HEK293 (cell line): ENCODE data around the gene MTFR1L.
A peak's percentile ranks its signal among the peaks of the same experiment; 100 is the strongest.

Experiments
- CTCF ChIA-PET: fragments of 350-600 bp; formaldehyde crosslinking; extraction: SDS; loops from one replicate; lab custom pipeline; 2021; ENCODE audit warnings: antibody characterized with exemption; lab: Yijun Ruan, JAX
- POLR2A ChIA-PET: fragments of 300-600 bp; formaldehyde crosslinking; extraction: SDS; loops from one replicate; lab custom pipeline; 2020; ENCODE audit warnings: antibody characterized with exemption, inconsistent platforms; lab: Yijun Ruan, JAX
- H3K27ac ChIP-seq: fragments of 200-500 bp; sonication (Bioruptor generic); 2 replicates; pipeline ENCODE4 v1.5.1; 2014; ENCODE audit warnings: low read depth, low read length, control low read depth, inconsistent platforms; ENCODE audit errors: extremely low read depth
- H3K36me3 ChIP-seq, 2 experiments: fragments of 200-500 bp in 1 of 2; sonication (Bioruptor generic) in 1 of 2; 1 replicate in 1 of 2; 2 replicates in 1 of 2; pipeline ENCODE4 v1.5.1; 2014 to 2017; ENCODE audit warnings: inconsistent platforms in 2 of 2, low read length in 2 of 2; ENCODE audit not compliant: control insufficient read depth in 2 of 2, insufficient read depth in 1 of 2
- H3K4me1 ChIP-seq: fragments of 200-500 bp; sonication (Bioruptor generic); 2 replicates; pipeline ENCODE4 v1.5.1; 2014; ENCODE audit warnings: mild to moderate bottlenecking, low read length, inconsistent platforms; ENCODE audit not compliant: control insufficient read depth, insufficient read depth
- H3K4me3 ChIP-seq: 2 replicates; pipeline ENCODE4 v1.5.1; 2011; ENCODE audit warnings: low read depth, mild to moderate bottlenecking, control low read depth, low read length, moderate library complexity
- H3K9me3 ChIP-seq: fragments of 200-500 bp; sonication (Bioruptor generic); 2 replicates; pipeline ENCODE4 v1.5.1; 2014; ENCODE audit warnings: low read depth, low read length, inconsistent platforms; ENCODE audit not compliant: control insufficient read depth, insufficient read depth
- KLF9 ChIP-seq: fragments of 450-650 bp; formaldehyde crosslinking; IDR thresholded peaks from 2 replicates; pipeline ENCODE4 v1.5.1; 2016; ENCODE audit warnings: missing biosample characterization, missing genetic modification characterization, low read depth
- OSR2 ChIP-seq: fragments of 450-650 bp; formaldehyde crosslinking; IDR thresholded peaks from 2 replicates; pipeline ENCODE4 v1.5.1; 2016; ENCODE audit warnings: missing biosample characterization, missing genetic modification characterization
- SETDB1 ChIP-seq: IDR thresholded peaks from one replicate; pipeline ENCODE4 v1.6.1; 2017; ENCODE audit warnings: mild to moderate bottlenecking, low read length, moderate library complexity, mixed read lengths; ENCODE audit not compliant: insufficient read length
- ZNF132 ChIP-seq: fragments of 450-650 bp; formaldehyde crosslinking; IDR thresholded peaks from 2 replicates; pipeline ENCODE4 v1.5.1; 2017; ENCODE audit warnings: missing biosample characterization, missing genetic modification characterization, borderline replicate concordance
- ZNF175 ChIP-seq: fragments of 450-650 bp; formaldehyde crosslinking; IDR thresholded peaks from 2 replicates; pipeline ENCODE4 v1.5.1; 2016; ENCODE audit warnings: missing biosample characterization, missing genetic modification characterization
- ZNF521 ChIP-seq: fragments of 450-650 bp; formaldehyde crosslinking; IDR thresholded peaks from 2 replicates; pipeline ENCODE4 v1.5.1; 2017; ENCODE audit warnings: missing biosample characterization, mild to moderate bottlenecking, missing genetic modification characterization
- ZSCAN30 ChIP-seq: fragments of 450-650 bp; IDR thresholded peaks from 2 replicates; pipeline ENCODE4 v1.5.1; 2018; ENCODE audit warnings: missing biosample characterization, mild to moderate bottlenecking, missing genetic modification characterization, moderate library complexity
- TF ChIP-seq, protein P1 (sequence below): fragments of 450-650 bp; formaldehyde crosslinking; IDR thresholded peaks from 2 replicates; pipeline ENCODE4 v1.5.1; 2017; ENCODE audit warnings: missing biosample characterization, missing genetic modification characterization
- TF ChIP-seq, protein P2 (sequence below): fragments of 450-650 bp; formaldehyde crosslinking; IDR thresholded peaks from 2 replicates; pipeline ENCODE4 v1.5.1; 2016; ENCODE audit warnings: missing biosample characterization, missing genetic modification characterization
- TF ChIP-seq, protein P3 (sequence below): fragments of 450-650 bp; formaldehyde crosslinking; IDR thresholded peaks from 2 replicates; pipeline ENCODE4 v1.5.1; 2016; ENCODE audit warnings: missing biosample characterization, missing genetic modification characterization
- TF ChIP-seq, protein P4 (sequence below): fragments of 450-650 bp; formaldehyde crosslinking; IDR thresholded peaks from 2 replicates; pipeline ENCODE4 v1.5.1; 2016; ENCODE audit warnings: missing biosample characterization, missing genetic modification characterization
- TF ChIP-seq, protein P5 (sequence below): fragments of 450-650 bp; formaldehyde crosslinking; IDR thresholded peaks from 2 replicates; pipeline ENCODE4 v1.5.1; 2017; ENCODE audit warnings: missing biosample characterization, missing genetic modification characterization
- TF ChIP-seq, protein P6 (sequence below): fragments of 450-650 bp; formaldehyde crosslinking; conservative IDR thresholded peaks from 2 replicates; pipeline ENCODE4 v1.5.1; 2016; ENCODE audit warnings: low read depth, missing biosample characterization, missing genetic modification characterization
- TF ChIP-seq, protein P7 (sequence below): fragments of 450-650 bp; formaldehyde crosslinking; IDR thresholded peaks from 2 replicates; pipeline ENCODE4 v1.5.1; 2016; ENCODE audit warnings: missing biosample characterization, missing genetic modification characterization
- TF ChIP-seq, protein P8 (sequence below): fragments of 450-650 bp; formaldehyde crosslinking; IDR thresholded peaks from 2 replicates; pipeline ENCODE4 v1.5.1; 2017; ENCODE audit warnings: missing biosample characterization, mild to moderate bottlenecking, missing genetic modification characterization, moderate library complexity

The MTFR1L gene

DNA sequence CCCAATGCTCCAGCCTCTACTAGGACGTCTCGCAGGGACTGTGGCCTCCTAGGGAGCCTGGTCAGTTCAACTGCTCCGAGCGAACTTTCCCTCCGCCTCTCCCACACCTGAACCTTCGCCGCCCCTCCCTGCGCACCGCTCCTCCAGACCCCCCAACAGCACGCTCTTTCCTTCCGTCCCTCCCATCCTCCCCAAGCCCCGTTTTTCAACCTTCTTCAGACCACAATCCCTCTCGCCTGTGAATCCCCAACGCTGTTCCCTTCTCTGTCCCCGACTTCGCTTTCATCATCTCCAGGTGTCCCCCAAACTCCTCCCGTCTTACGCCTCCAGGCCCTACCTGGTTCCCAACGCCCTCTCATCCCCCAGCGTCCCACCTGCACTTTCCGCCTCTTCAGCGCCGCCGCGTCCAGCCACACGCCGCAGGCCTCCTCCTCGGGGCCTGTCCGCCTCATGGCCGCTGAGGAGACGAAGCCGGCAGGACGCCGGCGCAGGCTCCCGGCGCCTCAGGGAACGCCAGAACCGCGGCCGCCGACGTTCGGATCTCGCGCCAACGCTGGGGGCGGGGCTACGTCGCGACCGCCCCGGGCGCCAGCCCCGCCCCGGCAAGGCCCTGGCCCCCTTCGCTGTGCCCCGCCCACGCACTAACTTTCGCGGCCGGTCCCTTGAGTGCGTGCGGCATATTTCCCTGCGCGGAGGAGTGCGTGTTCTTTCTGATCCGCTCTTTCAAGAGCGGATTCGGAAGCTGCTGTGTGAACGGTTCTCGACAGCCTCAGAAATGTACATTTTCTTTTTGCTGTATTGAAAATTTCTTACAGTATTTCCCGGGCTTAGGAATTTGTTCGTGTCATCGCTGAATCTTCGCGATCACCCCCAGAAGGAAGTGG lies 39.4 kb downstream of the MTFR1L start, which contains the start of gene AUNIP:
AUNIP (minus strand) TSS at position 552 of the 884 bp plus-strand sequence; CDS start at position 452, 100 bp downstream.
- ChIA-PET CTCF (no interaction called here), POLR2A (interaction anchor here (0.7 to 0.8 kb wide), 2 partner anchors 14 to 36 kb away, joined by 3 to 4 read pairs; no protein-coding TSS in a partner anchor)
- H3K36me3 ChIP-seq, result peaks cover 0 to 22% of the 10 kb centered on the region in 2 experiments; a peak in 2 of 3 replicates
- TF ChIP-seq KLF9 (tag by site-specific recombination) (peak; percentile 79), ZNF132 (no peak), ZSCAN30 (tag by site-specific recombination) (peak; percentile 95), OSR2 (no peak; the same call in 1 of the 2 replicates), SETDB1 (no peak), ZNF175 (tag by site-specific recombination) (no peak), ZNF521 (tag by site-specific recombination) (no peak)
- TF ChIP-seq, protein P1, sequence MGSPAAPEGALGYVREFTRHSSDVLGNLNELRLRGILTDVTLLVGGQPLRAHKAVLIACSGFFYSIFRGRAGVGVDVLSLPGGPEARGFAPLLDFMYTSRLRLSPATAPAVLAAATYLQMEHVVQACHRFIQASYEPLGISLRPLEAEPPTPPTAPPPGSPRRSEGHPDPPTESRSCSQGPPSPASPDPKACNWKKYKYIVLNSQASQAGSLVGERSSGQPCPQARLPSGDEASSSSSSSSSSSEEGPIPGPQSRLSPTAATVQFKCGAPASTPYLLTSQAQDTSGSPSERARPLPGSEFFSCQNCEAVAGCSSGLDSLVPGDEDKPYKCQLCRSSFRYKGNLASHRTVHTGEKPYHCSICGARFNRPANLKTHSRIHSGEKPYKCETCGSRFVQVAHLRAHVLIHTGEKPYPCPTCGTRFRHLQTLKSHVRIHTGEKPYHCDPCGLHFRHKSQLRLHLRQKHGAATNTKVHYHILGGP (tag by site-specific recombination), result no peak
- TF ChIP-seq, protein P2, sequence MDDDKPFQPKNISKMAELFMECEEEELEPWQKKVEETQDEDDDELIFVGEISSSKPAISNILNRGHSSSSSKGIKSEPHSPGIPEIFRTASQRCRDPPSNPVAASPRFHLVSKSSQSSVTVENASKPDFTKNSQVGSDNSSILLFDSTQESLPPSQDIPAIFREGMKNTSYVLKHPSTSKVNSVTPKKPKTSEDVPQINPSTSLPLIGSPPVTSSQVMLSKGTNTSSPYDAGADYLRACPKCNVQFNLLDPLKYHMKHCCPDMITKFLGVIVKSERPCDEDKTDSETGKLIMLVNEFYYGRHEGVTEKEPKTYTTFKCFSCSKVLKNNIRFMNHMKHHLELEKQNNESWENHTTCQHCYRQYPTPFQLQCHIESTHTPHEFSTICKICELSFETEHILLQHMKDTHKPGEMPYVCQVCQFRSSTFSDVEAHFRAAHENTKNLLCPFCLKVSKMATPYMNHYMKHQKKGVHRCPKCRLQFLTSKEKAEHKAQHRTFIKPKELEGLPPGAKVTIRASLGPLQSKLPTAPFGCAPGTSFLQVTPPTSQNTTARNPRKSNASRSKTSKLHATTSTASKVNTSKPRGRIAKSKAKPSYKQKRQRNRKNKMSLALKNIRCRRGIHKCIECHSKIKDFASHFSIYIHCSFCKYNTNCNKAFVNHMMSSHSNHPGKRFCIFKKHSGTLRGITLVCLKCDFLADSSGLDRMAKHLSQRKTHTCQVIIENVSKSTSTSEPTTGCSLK (tag by site-specific recombination), result no peak
- TF ChIP-seq, protein P3, sequence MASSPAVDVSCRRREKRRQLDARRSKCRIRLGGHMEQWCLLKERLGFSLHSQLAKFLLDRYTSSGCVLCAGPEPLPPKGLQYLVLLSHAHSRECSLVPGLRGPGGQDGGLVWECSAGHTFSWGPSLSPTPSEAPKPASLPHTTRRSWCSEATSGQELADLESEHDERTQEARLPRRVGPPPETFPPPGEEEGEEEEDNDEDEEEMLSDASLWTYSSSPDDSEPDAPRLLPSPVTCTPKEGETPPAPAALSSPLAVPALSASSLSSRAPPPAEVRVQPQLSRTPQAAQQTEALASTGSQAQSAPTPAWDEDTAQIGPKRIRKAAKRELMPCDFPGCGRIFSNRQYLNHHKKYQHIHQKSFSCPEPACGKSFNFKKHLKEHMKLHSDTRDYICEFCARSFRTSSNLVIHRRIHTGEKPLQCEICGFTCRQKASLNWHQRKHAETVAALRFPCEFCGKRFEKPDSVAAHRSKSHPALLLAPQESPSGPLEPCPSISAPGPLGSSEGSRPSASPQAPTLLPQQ (tag by site-specific recombination), result peak; percentile 90
- TF ChIP-seq, protein P4, sequence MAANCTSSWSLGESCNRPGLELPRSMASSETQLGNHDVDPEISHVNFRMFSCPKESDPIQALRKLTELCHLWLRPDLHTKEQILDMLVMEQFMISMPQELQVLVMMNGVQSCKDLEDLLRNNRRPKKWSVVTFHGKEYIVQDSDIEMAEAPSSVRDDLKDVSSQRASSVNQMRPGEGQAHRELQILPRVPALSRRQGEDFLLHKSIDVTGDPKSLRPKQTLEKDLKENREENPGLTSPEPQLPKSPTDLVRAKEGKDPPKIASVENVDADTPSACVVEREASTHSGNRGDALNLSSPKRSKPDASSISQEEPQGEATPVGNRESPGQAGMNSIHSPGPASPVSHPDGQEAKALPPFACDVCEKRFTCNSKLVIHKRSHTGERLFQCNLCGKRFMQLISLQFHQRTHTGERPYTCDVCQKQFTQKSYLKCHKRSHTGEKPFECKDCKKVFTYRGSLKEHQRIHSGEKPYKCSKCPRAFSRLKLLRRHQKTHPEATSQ (tag by site-specific recombination), result no peak
- TF ChIP-seq, protein P5, sequence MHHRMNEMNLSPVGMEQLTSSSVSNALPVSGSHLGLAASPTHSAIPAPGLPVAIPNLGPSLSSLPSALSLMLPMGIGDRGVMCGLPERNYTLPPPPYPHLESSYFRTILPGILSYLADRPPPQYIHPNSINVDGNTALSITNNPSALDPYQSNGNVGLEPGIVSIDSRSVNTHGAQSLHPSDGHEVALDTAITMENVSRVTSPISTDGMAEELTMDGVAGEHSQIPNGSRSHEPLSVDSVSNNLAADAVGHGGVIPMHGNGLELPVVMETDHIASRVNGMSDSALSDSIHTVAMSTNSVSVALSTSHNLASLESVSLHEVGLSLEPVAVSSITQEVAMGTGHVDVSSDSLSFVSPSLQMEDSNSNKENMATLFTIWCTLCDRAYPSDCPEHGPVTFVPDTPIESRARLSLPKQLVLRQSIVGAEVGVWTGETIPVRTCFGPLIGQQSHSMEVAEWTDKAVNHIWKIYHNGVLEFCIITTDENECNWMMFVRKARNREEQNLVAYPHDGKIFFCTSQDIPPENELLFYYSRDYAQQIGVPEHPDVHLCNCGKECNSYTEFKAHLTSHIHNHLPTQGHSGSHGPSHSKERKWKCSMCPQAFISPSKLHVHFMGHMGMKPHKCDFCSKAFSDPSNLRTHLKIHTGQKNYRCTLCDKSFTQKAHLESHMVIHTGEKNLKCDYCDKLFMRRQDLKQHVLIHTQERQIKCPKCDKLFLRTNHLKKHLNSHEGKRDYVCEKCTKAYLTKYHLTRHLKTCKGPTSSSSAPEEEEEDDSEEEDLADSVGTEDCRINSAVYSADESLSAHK (tag by site-specific recombination), result no peak; the same call in 1 of the 2 replicates
- TF ChIP-seq, protein P6, sequence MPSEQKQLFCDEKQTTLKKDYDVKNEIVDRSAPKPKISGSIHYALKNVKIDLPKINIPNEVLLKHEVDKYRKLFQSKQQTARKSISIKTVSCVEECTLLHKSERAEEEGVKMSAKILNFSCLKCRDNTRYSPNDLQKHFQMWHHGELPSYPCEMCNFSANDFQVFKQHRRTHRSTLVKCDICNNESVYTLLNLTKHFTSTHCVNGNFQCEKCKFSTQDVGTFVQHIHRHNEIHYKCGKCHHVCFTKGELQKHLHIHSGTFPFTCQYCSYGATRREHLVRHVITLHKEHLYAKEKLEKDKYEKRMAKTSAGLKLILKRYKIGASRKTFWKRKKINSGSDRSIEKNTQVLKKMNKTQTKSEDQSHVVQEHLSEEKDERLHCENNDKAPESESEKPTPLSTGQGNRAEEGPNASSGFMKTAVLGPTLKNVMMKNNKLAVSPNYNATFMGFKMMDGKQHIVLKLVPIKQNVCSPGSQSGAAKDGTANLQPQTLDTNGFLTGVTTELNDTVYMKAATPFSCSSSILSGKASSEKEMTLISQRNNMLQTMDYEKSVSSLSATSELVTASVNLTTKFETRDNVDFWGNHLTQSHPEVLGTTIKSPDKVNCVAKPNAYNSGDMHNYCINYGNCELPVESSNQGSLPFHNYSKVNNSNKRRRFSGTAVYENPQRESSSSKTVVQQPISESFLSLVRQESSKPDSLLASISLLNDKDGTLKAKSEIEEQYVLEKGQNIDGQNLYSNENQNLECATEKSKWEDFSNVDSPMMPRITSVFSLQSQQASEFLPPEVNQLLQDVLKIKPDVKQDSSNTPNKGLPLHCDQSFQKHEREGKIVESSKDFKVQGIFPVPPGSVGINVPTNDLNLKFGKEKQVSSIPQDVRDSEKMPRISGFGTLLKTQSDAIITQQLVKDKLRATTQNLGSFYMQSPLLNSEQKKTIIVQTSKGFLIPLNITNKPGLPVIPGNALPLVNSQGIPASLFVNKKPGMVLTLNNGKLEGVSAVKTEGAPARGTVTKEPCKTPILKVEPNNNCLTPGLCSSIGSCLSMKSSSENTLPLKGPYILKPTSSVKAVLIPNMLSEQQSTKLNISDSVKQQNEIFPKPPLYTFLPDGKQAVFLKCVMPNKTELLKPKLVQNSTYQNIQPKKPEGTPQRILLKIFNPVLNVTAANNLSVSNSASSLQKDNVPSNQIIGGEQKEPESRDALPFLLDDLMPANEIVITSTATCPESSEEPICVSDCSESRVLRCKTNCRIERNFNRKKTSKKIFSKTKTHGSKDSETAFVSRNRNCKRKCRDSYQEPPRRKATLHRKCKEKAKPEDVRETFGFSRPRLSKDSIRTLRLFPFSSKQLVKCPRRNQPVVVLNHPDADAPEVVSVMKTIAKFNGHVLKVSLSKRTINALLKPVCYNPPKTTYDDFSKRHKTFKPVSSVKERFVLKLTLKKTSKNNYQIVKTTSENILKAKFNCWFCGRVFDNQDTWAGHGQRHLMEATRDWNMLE, result 0 out of 2 replicates have a peak, but pooled peaks have one; percentile 23
- TF ChIP-seq, protein P7, sequence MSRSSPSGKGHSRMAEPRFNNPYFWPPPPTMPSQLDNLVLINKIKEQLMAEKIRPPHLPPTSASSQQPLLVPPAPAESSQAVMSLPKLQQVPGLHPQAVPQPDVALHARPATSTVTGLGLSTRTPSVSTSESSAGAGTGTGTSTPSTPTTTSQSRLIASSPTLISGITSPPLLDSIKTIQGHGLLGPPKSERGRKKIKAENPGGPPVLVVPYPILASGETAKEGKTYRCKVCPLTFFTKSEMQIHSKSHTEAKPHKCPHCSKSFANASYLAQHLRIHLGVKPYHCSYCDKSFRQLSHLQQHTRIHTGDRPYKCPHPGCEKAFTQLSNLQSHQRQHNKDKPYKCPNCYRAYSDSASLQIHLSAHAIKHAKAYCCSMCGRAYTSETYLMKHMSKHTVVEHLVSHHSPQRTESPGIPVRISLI, result no peak
- TF ChIP-seq, protein P8, sequence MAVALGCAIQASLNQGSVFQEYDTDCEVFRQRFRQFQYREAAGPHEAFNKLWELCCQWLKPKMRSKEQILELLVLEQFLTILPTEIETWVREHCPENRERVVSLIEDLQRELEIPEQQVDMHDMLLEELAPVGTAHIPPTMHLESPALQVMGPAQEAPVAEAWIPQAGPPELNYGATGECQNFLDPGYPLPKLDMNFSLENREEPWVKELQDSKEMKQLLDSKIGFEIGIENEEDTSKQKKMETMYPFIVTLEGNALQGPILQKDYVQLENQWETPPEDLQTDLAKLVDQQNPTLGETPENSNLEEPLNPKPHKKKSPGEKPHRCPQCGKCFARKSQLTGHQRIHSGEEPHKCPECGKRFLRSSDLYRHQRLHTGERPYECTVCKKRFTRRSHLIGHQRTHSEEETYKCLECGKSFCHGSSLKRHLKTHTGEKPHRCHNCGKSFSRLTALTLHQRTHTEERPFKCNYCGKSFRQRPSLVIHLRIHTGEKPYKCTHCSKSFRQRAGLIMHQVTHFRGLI, result peak; percentile 15; the same call in 1 of the 2 replicates

More for the DNA sequence above, 39.4 kb downstream of the MTFR1L start, which contains the start of gene AUNIP:
- H3K9me3 ChIP-seq, result no peaks in the 10 kb centered on the region
- peak within 1 kb of the TSS; percentile 71 for H3K27ac ChIP-seq
- H3K4me1 ChIP-seq, result no peaks in the 10 kb centered on the region; the same call in 1 of the 2 replicates
- peak within 1 kb of the TSS; percentile 83 for H3K4me3 ChIP-seq
